Activated CD8-positive, alpha-beta memory T cell treated with anti-CD3 and anti-CD28 coated beads, Interleukin-2, amount 50 U/mL, for 24 hours (primary cell): ENCODE measurements around the gene PTPN11.
"Not testable (repeated sequence)": the region's sequence is repeated elsewhere in the genome, so short reads cannot be mapped to it uniquely, and the experiment has no call there.

ENCODE experiments used
- DNase-seq: peaks from one replicate; pipeline ENCODE4 v3.0.0-alpha.2; 2020; ENCODE audit errors: extremely low read depth

The PTPN11 gene

DNA sequence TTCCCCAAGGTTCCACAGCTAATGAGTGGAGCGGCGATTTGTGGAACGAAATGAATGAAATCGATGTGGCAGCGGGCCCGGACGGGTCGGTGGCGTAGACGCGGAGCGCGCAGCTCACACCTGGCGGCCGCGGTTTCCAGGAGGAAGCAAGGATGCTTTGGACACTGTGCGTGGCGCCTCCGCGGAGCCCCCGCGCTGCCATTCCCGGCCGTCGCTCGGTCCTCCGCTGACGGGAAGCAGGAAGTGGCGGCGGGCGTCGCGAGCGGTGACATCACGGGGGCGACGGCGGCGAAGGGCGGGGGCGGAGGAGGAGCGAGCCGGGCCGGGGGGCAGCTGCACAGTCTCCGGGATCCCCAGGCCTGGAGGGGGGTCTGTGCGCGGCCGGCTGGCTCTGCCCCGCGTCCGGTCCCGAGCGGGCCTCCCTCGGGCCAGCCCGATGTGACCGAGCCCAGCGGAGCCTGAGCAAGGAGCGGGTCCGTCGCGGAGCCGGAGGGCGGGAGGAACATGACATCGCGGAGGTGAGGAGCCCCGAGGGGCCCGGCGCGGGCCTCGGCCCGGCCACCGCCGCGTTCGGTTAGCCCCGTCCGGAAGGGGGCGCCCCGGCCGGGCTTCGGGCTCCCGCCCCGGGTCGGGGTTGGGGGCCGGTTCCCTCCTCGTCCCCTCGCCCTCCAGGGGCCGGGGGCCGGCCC lies at the start of gene PTPN11:
Gene PTPN11 (plus strand): TSS at position 340 of the 689 bp plus-strand sequence. CDS start 165 bp downstream, at position 505.
- DNase-seq = peak; percentile 76

DNA sequence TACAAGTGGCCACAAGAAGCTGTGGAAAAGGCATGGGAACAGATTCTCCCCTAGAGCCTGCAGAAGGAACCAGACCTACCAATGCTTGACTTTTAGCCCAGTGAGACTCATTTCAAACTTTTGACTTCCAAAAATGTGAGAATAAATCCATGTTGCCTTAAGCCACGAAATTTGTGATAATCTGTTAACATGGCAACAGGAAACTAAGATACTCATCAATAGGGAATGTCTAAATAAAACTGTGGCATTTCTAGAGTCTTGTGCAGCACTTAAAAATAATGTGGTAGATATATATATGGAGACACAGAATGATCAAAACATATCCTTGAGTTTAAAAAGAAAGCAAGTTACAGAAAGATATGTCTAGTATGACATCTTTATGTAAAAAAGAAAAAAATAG lies 48.5 kb upstream of the PTPN11 start:
- DNase-seq = no peak

DNA sequence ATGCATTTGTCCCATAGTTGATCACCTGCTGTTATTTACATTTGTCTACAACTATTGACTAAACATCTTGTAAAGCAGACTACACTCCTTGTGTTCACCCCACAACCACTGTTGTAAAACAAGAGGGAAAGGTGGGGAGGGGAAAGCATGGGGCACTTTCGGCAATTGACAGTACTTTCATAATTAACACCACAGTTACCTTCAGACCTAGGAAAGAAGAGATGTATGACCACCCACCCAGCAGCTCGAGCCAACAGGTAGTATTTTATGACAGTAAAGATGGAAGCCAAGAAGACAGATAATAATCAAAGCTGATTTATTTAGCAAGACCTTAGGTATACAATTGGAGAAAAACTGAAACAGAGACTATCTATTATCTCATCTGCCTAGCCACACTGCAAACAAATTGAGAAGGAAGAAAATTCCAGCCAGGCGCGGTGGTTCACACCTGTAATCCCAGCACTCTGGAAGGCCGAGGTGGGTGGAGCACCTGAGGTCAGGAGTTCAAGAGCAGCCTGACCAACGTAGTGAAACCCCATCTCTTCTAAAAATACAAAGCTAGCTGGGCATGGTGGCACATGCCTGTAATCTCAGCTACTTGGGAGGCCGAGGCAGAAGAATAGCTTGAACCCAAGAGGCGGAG lies 47.8 kb upstream of the PTPN11 start:
- DNase-seq = no peak

DNA sequence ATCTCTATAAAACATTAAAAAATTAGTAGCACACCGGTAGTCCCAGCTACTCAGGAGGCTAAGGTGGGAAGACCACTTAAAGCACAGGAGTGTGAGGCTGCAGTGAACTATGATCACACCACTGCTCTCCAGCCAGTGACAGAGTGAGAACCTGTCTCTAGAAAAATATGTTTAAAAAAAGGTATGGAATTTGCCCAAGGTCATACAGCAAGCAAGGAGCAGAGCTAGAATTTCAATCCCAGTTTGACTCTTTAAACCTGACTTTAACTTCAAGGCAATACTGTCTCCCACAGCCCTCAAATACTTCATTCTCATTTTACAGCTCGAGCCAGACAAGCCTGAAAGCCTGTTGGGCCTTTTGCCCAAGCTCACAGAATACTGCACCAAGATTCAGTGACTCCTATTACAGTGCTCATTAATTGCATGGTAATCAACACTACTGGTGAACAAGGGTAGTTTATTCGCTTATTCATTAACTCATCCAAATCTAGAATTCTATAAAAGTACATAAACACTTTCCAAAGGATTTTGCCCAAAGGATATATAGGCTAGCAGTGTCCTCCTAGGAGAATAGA lies 44.5 kb upstream of the PTPN11 start:
- no peak for DNase-seq

DNA sequence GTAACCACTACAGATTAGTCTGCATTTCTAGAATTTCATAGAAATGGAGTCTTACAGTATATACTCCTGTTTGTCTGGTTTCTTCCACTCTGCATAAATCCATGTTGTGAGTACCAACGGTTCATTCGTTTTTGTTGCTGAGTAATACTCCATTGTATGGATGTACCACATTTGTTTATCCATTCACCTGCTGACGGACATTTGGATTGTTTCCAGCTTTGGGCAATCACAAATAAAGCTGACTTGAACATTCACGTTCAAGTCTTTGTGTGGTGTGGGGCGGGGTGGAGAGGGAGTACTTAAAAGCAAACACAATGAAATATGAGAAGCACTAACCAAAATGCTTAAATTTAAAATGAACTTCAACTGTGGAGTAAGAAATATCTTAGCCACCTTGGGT lies 43.6 kb upstream of the PTPN11 start:
- no peak for DNase-seq

DNA sequence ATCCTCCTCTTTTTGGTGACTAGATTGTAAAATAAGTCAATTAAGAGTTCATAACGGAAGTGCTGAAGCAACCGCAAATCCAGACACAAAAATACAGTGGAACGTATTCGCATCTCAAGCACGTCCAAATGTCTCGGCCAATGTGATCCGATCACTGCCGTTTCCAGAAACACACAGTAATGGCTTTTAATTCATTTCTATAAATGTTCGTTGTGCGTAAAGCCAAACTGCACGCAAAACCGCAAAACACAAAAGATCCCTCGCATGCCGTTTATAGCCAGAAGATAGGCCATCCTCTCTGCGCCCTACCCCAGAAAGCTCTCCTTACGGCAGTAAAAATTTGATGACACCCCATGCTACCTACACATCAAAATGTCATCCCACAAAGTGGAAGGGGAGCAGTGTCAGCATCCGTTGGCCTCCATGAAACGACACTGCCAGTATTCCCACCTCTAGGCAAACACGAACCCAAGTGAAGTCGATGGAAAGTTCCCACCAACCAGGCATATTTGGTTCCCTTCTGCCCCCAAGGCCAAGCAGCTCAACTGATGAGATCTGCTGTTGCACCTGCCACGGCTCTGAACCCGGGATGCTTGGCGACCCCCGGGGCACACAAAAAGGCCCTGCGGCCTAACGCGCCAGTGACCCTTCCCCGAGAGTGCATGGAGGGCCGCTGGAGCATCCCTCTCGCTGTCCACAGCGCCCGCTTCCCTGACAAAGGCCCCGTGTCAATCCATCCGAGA lies 37.9 kb upstream of the PTPN11 start:
- no peak for DNase-seq

DNA sequence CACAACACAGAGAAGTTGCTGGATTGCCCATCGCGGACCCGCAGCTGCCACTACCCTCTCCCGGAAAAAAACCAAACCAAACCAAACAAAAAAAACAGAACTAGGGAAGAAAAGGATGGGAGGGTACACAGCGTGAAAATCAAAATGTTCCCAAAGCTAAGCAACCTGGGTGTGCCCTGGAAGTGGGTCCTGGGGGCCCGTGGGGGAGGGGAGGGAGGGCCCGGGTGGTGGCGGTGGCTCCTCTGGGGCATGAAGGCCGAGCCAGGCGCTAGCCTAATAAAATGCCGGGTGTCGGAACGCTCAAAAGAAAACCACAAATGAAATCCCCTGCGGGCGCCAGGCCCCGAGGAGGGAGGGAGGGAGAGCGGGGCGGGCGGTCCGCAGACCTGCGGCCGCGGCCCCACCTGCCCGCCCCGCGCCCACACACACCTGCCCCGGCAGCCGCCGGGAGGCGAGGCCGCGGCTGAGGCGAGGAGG lies 37.3 kb upstream of the PTPN11 start:
- DNase-seq = no peak

DNA sequence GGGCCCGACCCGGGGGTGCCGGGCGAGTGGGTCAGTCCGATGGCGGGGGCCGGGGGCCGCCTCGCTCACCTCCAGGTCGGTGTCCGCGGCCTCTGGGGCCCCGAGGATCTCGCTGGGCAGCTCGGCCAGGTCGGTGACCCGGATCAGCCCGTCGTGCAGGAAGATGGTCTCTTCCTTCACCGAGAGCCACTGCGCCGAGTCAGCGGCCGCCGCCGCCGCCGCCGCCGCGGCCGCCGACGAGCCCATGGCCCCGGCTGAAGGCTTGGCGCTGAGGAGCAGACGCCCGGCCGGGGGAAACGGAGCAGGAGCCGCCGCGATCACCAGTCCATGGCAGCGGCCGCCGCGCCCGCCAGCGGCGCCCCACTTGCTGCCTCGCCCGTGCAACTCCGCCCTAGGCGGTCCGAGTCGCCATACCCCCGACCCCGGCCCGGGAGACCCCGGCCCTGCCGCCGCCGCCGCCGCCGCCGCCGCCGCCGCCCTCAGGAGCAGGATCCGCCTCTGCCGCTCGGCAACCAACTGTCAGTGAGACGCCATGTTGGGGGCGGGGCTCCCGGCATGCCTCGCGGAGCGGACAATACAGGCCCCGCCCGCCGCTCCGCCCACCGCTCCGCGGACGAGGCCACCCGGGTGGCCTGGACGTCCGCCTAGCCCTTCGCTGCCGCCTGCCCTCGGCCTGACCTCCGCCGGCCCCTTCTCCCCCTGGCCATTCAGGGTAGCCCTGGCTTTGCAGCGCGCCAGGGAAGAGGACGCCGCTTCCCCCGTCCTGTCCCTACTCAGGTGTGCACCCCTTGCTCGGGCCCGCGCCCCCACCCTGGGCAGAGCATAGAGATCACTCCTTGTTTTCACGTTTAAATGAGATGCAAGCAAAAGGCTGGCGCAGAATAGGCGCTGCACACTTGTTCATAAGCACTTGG lies 36.6 kb upstream of the PTPN11 start, which contains the start of gene HECTD4:
Gene HECTD4 (minus strand): TSS at position 549 of the 914 bp plus-strand sequence. CDS start 303 bp downstream, at position 246.
- DNase-seq = peak; percentile 78

DNA sequence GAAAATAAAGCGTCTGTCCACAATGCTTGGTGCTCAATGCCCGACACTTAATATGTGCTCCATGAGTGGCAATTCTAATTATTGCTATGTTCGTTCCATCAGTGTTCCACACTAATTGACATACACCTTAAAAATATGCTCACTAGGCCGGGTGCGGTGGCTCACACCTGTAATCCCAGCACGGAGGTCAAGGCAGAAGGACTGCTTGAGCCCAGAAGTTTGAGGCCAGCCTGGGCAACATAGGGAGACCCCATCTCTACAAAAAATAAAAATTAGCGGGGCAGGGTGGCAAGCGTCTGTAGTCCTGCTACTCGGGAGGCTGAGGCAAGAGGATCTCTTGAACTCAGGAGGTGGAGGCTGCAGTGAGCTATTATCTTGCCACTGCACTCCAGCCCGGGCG lies 35.9 kb upstream of the PTPN11 start:
- no peak for DNase-seq

DNA sequence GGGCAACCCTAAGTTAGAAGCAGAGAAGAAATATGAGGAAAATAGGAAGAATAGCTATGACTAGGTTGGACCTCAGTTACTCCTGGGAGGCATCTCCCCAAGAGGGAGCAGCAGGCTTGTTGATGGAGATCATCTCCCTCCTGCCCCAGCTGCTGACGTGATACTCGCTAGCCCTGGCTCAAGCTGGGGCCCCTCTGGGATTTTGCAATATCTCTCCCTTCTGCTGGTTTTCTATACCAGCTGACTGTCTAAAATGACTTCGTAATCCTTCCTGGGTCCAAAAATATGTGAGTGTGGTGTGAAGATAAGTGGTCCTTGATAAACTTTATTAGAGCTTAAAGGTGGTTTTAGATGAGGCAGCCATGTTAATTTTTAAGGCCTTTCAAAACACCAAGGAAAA lies 32.0 kb upstream of the PTPN11 start:
- no peak for DNase-seq

DNA sequence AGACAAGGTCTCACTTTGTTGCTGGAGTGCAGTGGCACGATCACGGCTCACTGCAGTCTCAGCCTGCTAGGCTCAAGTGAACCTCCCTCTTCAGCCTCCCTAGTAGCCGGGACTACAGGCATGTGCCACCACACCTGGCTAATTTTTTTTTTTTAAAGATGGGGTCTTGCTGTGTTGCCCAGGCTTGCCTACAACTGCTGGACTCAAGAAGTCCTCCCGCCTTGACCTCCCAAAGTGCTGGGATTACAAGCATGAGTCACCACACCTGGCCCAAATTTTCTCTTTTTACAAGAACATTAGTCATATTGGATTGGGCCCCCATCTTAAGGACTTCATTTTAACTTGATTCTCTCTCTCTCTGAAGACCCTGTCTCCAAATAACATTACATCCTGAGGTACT lies 29.5 kb upstream of the PTPN11 start:
- DNase-seq = no peak

DNA sequence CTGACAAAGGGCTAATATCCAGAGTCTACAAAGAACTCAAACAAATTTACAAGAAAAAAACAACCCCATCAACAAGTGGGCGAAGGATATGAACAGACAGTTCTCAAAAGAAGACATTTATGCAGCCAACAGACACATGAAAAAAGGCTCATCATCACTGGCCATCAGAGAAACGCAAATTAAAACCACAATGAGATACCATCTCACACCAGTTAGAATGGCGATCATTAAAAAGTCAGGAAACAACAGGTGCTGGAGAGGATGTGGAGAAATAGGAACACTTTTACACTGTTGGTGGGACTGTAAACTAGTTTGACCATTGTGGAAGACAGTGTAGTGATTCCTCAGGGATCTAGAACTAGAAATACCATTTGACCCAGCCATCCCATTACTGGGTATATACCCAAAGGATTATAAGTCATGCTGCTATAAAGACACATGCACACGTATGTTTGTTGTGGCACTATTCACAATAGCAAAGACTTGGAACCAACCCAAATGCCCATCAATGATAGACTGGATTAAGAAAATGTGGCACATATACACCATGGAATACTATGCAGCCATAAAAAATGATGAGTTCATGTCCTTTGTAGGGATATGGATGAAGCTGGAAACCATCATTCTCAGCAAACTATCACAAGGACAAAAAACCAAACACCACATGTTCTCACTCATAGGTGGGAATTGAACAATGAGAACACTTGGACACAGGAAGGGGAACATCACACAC lies 28.7 kb upstream of the PTPN11 start:
- not testable (repeated sequence) for DNase-seq

DNA sequence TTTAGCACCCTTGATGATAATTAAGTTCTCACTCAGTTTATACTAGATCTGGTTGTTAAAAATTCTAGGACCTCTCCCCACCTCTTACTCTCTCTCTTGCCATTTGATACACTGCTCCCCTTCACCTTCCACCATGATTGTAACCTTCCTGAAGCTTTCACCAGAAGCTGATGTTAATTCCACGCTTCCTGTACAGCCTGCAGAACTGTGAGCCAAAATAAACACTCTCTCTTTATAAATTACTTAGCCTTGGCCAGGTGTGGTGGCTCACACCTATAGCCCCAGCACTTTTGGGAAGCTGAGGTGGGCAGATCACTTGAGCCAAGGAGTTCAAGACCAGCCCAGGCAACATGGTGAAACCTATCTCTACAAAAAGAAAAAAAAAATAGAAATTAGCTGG lies 25.4 kb upstream of the PTPN11 start:
- DNase-seq = no peak

DNA sequence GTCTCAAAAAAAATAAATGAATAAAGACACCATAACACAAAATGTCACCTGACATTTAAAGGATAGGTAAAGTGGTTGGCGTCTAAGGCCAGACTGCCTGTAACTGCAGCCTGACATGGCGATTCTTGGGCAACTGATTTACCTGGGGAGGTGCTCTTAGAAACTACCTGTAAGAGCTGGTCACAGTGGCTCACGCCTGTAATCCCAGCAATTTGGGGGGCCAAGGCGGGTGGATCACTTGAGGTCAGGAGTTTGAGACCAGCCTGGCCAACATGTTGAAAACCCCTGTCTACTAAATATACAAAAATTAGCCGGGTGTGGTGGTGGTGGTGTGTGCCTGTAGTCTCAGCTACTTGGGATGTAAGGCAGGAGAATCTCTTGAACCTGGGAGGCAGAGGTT lies 17.7 kb upstream of the PTPN11 start:
- no peak for DNase-seq

DNA sequence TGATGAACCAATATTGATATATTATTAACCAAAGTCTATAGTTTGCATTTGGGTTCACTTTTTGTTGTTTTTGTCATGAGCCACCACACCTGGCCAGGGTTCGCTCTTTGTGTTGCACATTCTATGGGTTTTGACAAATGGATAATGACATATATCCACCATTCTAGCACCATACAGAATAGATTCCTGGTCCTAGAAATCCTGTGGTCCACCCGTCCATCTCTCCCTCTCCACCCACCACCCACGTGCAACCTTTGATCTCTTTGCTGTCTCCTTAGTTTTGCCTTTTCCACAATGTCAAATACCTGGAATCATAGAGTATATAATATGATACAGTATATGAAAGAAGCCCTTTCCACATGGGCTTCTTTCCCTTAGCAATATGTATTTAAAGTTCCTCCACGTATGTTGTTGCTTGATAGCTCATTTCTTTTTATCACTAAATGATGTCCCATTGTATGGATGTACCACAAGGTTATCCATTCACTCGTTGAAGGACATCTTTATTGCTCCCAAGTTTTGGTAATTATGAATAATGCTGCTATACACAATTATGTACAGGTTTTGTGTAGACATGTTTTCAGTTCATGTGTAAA lies 16.7 kb upstream of the PTPN11 start:
- DNase-seq = no peak

DNA sequence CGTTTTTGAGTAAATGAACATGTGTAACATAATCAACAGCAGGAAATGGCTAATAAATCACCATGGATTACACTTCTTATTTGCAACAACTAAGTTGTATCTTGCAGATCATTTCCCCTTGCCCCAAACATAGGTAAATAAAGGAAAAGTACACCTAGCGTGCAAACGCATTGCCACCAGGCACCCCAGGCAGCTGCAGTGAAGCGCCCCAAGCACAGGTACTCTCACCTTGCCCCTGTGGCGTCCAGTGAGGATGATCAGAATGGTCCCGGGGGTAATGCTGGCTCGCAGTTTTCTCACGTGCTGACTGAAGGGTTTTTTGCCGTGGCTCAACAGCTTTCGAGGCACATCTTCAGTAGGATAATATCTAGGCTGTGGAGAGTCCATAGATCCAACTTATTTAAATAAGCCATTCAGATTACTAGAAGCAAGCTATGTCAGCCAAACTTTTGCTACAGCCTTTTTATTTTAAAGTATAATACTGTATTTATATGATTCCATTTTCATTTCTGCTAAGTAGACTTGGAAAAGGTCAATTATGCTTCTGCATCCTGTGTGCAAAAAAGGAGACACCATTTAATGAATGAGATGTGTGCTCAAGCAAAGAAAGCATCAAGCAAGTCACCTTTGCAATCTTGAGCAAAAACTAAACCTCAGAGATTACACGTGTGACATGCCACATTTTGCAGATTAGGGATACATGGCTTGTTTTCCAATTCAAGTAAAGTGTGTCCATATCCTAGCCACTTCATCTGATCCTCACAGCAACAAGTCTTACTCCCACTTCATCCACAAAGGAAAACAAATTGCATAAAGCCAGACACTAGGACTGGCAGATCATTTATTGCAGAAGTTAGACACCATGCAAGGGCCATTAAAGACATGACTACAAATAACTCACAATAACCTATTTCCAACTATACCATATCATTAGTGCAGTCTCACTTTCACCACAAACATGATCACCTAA lies 11.9 kb upstream of the PTPN11 start:
- DNase-seq = no peak

DNA sequence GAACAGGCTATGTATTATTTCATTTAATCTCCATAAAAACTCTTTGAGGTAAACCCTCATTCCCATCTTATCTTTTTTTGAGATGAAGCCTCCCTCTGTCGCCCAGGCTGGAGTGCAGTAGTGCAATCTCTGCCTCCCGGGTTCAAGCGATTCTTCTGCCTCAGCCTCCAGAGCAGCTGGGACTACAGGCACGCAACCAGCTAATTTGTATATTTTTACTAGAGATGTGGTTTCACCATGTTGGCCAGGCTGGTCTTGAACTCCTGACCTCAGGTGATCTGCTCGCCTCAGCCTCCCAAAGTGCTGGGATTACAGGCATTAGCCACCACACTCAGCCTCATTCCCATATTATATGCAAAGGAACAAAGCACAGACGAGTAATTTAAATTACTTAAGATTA lies 11.1 kb upstream of the PTPN11 start:
- not testable (repeated sequence) for DNase-seq

DNA sequence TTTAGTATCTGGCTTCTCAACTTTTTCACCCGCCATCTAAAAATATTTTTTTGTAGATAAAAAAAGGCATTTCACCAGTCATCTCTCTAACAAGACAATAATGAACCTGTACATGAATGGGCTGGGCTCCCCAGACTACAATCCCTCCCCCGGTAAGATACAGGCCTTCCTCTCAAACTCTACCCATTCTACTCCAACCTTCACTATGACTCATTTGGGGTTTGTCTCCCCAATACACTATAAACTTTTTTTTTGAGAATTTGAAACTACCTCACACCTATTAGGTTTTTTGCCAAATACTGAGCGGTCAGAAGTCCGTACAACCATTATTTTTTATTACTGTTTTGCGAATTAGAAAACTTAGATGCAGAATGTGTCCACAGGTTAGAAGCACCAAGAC lies 10.1 kb upstream of the PTPN11 start:
- DNase-seq = no peak
